Measurements from ENCODE around the gene MYH14. TPM values are rescaled to one million over a fixed set of nuclear protein-coding genes. Genes with fewer than 3 reads are reported as not detected.
A peak's percentile ranks its signal among the peaks of the same experiment; 100 is the strongest.

The MYH14 gene
- total and polyA plus RNA-seq, 10 of the 15 experiments (the other 5 are each of a cell fraction or from before 2014, with no cell fraction given): 0.06 to 0.69 (median 0.15) TPM; not detected in 4

GRCh38 chr19:50203281-50204080 is at the start of gene MYH14 (continued):
- TF ChIP-seq MLLT1 (IDR thresholded peaks at IDR 0.05) (no peak), DPF2 (IDR thresholded peaks at IDR 0.05) (no peak), ZNF24 (IDR thresholded peaks at IDR 0.05) (no peak), PKNOX1 (IDR thresholded peaks at IDR 0.05) (peak; percentile 31; the same call in 1 of the 2 replicates), NFYB (IDR thresholded peaks at IDR 0.05; ENCODE audit: insufficient read depth, low read depth, low read length) (0 out of 2 replicates have a peak, but pooled peaks have one; percentile 10), HSF1 (IDR thresholded peaks at IDR 0.05; ENCODE audit: low read depth, low read length) (no peak), ATF7 (IDR thresholded peaks at IDR 0.05; ENCODE audit: low read depth) (no peak)

GRCh38 chr19:50154529-50154928 is 48.9 kb upstream of the MYH14 start:
- CTCF ChIA-PET: interaction anchor here (0.9 kb wide), 1 partner anchor 18 kb away, joined by 3 read pairs; no protein-coding TSS in a partner anchor
- no peak for TF ChIP-seq TARDBP (IDR thresholded peaks at IDR 0.05; ENCODE audit: borderline replicate concordance)
- TF ChIP-seq POLR2AphosphoS5 (IDR thresholded peaks at IDR 0.05; ENCODE audit: low read length): no peak
- TF ChIP-seq ZNF622 (IDR thresholded peaks at IDR 0.05): no peak
- Histone ChIP-seq H3K36me3 (ENCODE audit: control insufficient read depth in 2 of 2, insufficient read depth in 2 of 2, low read length in 1 of 2) (no peaks in the 10 kb centered on the region), H3K27me3 (replicated peaks in 1 of 2; ENCODE audit: control insufficient read depth in 2 of 2, insufficient read depth in 2 of 2, low read length in 1 of 2) (no peaks in the 10 kb centered on the region), H3K4me2 (ENCODE audit: control insufficient read depth, insufficient read depth) (no peak overlapping the region), H3K9ac (ENCODE audit: control insufficient read depth, insufficient read depth, low read length) (no peak overlapping the region), H4K20me1 (ENCODE audit: control insufficient read depth, insufficient read depth) (no peaks in the 10 kb centered on the region), H3K4me3 (no peak overlapping the region), H2AFZ (ENCODE audit: control insufficient read depth, low read depth, low read length) (no peak overlapping the region), H3K9me3 (replicated peaks; ENCODE audit: control insufficient read depth, insufficient read depth, low read length) (no peaks in the 10 kb centered on the region; the same call in 2 of the 3 replicates), H3K4me1 (ENCODE audit: control insufficient read depth, insufficient read depth, low read length) (no peaks in the 10 kb centered on the region), H3K79me2 (ENCODE audit: control insufficient read depth, insufficient read depth, low read length) (no peaks in the 10 kb centered on the region), H3K27ac (ENCODE audit: control insufficient read depth, insufficient read depth) (no peak overlapping the region)
- RAD21 ChIA-PET (ENCODE audit: unreplicated experiment): no interaction called here
- in situ Hi-C loops (cut with MboI): no loop called here
- SMC1A ChIA-PET (ENCODE audit: uncharacterized antibody, unreplicated experiment): no interaction called here
- ATAC-seq: no peak
- no TSS peak for BruUV-seq (replicated peaks)
- FAIRE-seq: no peak
- intact Hi-C loops (cut with micrococcal nuclease; ENCODE audit: unreplicated experiment): no loop called here
- POLR2A ChIA-PET: no interaction called here
- 19% methylated on average over 8 of the region's 16 CpGs for whole genome bisulfite sequencing (ENCODE audit: insufficient coverage, insufficient replicate concordance, low lambda C conversion rate, missing lambda C conversion rate)
- DNase-seq (ENCODE audit: low read depth, low spot score): no peak

All from GM12878 (cell line).